Activated naive CD4-positive, alpha-beta T cell treated with anti-CD3 and anti-CD28 coated beads, Interleukin-2, amount 10 ng/mL, durations not matched to agents 7 days and 5 days (primary cell): ENCODE data around the gene PTPRD.

Source experiments
- CTCF ChIA-PET: fragments of 350-600 bp; sonication (Branson Sonifier 250); formaldehyde crosslinking; loops from one replicate; lab custom pipeline; 2021; ENCODE audit warnings: antibody characterized with exemption; lab: Charles Lee
- DNase-seq: peaks from one replicate; pipeline ENCODE4 v3.0.0-alpha.2; 2020
- H3K27ac Mint-ChIP-seq: one replicate; pipeline ENCODE4 v1.8.0; 2021; ENCODE audit warnings: mild to moderate bottlenecking, moderate library complexity, mixed read lengths
- H3K27me3 Mint-ChIP-seq: one replicate; pipeline ENCODE4 v1.8.0; 2021; ENCODE audit warnings: mild to moderate bottlenecking, mixed read lengths
- H3K36me3 Mint-ChIP-seq: one replicate; pipeline ENCODE4 v1.8.0; 2021; ENCODE audit warnings: mixed read lengths
- H3K4me1 Mint-ChIP-seq: one replicate; pipeline ENCODE4 v1.8.0; 2021; ENCODE audit warnings: mixed read lengths
- H3K4me3 Mint-ChIP-seq: one replicate; pipeline ENCODE4 v1.8.0; 2021; ENCODE audit warnings: mild to moderate bottlenecking, moderate library complexity, mixed read lengths
- H3K9me3 Mint-ChIP-seq: one replicate; pipeline ENCODE4 v1.8.0; 2021; ENCODE audit warnings: mixed read lengths

PTPRD gene

GRCh38 chr9:8726692-8727091, 1886.1 kb downstream of the PTPRD start:
- no peaks in the 10 kb centered on the region for H3K4me1 Mint-ChIP-seq
- CTCF ChIA-PET, result no interaction called here
- H3K27ac Mint-ChIP-seq, result no peak overlapping the region
- H3K9me3 Mint-ChIP-seq, result no peaks in the 10 kb centered on the region
- no peak for DNase-seq
- H3K36me3 Mint-ChIP-seq, result no peaks in the 10 kb centered on the region
- no peaks in the 10 kb centered on the region for H3K27me3 Mint-ChIP-seq
- no peak overlapping the region for H3K4me3 Mint-ChIP-seq

- Mint-ChIP-seq H3K36me3 (no peaks in the 10 kb centered on the region), H3K27ac (no peak overlapping the region), H3K4me3 (no peak overlapping the region), H3K4me1 (no peaks in the 10 kb centered on the region), H3K9me3 (no peaks in the 10 kb centered on the region), H3K27me3 (no peaks in the 10 kb centered on the region)
- CTCF ChIA-PET, result no interaction called here
- DNase-seq, result no peak
Measured at GRCh38 chr9:8725635-8726034, 1887.2 kb downstream of the PTPRD start.

- no peaks in the 10 kb centered on the region for H3K4me1 Mint-ChIP-seq
- H3K27me3 Mint-ChIP-seq, result no peaks in the 10 kb centered on the region
- H3K27ac Mint-ChIP-seq, result no peak overlapping the region
- CTCF ChIA-PET, result no interaction called here
- no peak overlapping the region for H3K4me3 Mint-ChIP-seq
- H3K36me3 Mint-ChIP-seq, result no peaks in the 10 kb centered on the region
- no peaks in the 10 kb centered on the region for H3K9me3 Mint-ChIP-seq
- no peak for DNase-seq
Measured at GRCh38 chr9:8724284-8725018, 1888.4 kb downstream of the PTPRD start.

- no peak for DNase-seq
- Mint-ChIP-seq H3K9me3 (no peaks in the 10 kb centered on the region), H3K36me3 (no peaks in the 10 kb centered on the region), H3K27me3 (no peaks in the 10 kb centered on the region), H3K4me1 (no peaks in the 10 kb centered on the region), H3K4me3 (no peak overlapping the region), H3K27ac (no peak overlapping the region)
- CTCF ChIA-PET, result no interaction called here
Measured at GRCh38 chr9:8723195-8723594, 1889.6 kb downstream of the PTPRD start.

GRCh38 chr9:8719833-8720486, 1892.8 kb downstream of the PTPRD start:
- H3K4me1 Mint-ChIP-seq, result no peaks in the 10 kb centered on the region
- no peak overlapping the region for H3K4me3 Mint-ChIP-seq
- no peak for DNase-seq
- no peaks in the 10 kb centered on the region for H3K36me3 Mint-ChIP-seq
- CTCF ChIA-PET, result no interaction called here
- no peaks in the 10 kb centered on the region for H3K27me3 Mint-ChIP-seq
- no peaks in the 10 kb centered on the region for H3K9me3 Mint-ChIP-seq
- H3K27ac Mint-ChIP-seq, result no peak overlapping the region

GRCh38 chr9:8718121-8718725, 1894.6 kb downstream of the PTPRD start:
- no peak for DNase-seq
- CTCF ChIA-PET, result no interaction called here
- Mint-ChIP-seq H3K9me3 (no peaks in the 10 kb centered on the region), H3K4me1 (no peaks in the 10 kb centered on the region), H3K27ac (no peak overlapping the region), H3K36me3 (no peaks in the 10 kb centered on the region), H3K27me3 (no peaks in the 10 kb centered on the region), H3K4me3 (no peak overlapping the region)

- Mint-ChIP-seq H3K36me3 (no peaks in the 10 kb centered on the region), H3K27me3 (no peaks in the 10 kb centered on the region), H3K9me3 (no peaks in the 10 kb centered on the region), H3K4me1 (no peaks in the 10 kb centered on the region), H3K4me3 (no peak overlapping the region), H3K27ac (no peak overlapping the region)
- CTCF ChIA-PET, result no interaction called here
- no peak for DNase-seq
Measured at GRCh38 chr9:8717146-8717545, 1895.7 kb downstream of the PTPRD start.

- Mint-ChIP-seq H3K36me3 (no peaks in the 10 kb centered on the region), H3K9me3 (no peaks in the 10 kb centered on the region), H3K4me3 (no peak overlapping the region), H3K4me1 (no peaks in the 10 kb centered on the region), H3K27me3 (no peaks in the 10 kb centered on the region), H3K27ac (no peak overlapping the region)
- no peak for DNase-seq
- CTCF ChIA-PET, result no interaction called here
Measured at GRCh38 chr9:8715788-8716187, 1897.0 kb downstream of the PTPRD start.

GRCh38 chr9:8713811-8714165, 1899.0 kb downstream of the PTPRD start:
- Mint-ChIP-seq H3K27me3 (no peaks in the 10 kb centered on the region), H3K9me3 (no peaks in the 10 kb centered on the region), H3K27ac (no peak overlapping the region), H3K4me1 (no peaks in the 10 kb centered on the region), H3K36me3 (no peaks in the 10 kb centered on the region), H3K4me3 (no peak overlapping the region)
- DNase-seq, result no peak
- CTCF ChIA-PET, result no interaction called here

GRCh38 chr9:8713149-8713810, 1899.5 kb downstream of the PTPRD start:
- Mint-ChIP-seq H3K4me3 (no peak overlapping the region), H3K4me1 (no peaks in the 10 kb centered on the region), H3K9me3 (no peaks in the 10 kb centered on the region), H3K36me3 (no peaks in the 10 kb centered on the region), H3K27me3 (no peaks in the 10 kb centered on the region), H3K27ac (no peak overlapping the region)
- no peak for DNase-seq
- CTCF ChIA-PET, result no interaction called here

- no peak for DNase-seq
- Mint-ChIP-seq H3K9me3 (no peaks in the 10 kb centered on the region), H3K4me3 (no peak overlapping the region), H3K27me3 (no peaks in the 10 kb centered on the region), H3K4me1 (no peaks in the 10 kb centered on the region), H3K27ac (no peak overlapping the region), H3K36me3 (no peaks in the 10 kb centered on the region)
- CTCF ChIA-PET, result no interaction called here
Measured at GRCh38 chr9:8709731-8710130, 1903.1 kb downstream of the PTPRD start.

- Mint-ChIP-seq H3K4me3 (no peak overlapping the region), H3K27ac (no peak overlapping the region), H3K4me1 (no peaks in the 10 kb centered on the region)
Measured at GRCh38 chr9:8708728-8709127, 1904.1 kb downstream of the PTPRD start.

GRCh38 chr9:8706998-8707397, 1905.8 kb downstream of the PTPRD start:
- H3K9me3 Mint-ChIP-seq, result no peaks in the 10 kb centered on the region
- no peaks in the 10 kb centered on the region for H3K27me3 Mint-ChIP-seq
- no peak overlapping the region for H3K4me3 Mint-ChIP-seq
- CTCF ChIA-PET, result no interaction called here
- no peak for DNase-seq
- H3K27ac Mint-ChIP-seq, result no peak overlapping the region
- no peaks in the 10 kb centered on the region for H3K4me1 Mint-ChIP-seq
- no peaks in the 10 kb centered on the region for H3K36me3 Mint-ChIP-seq

More at GRCh38 chr9:8708728-8709127, 1904.1 kb downstream of the PTPRD start:
- Mint-ChIP-seq H3K36me3 (no peaks in the 10 kb centered on the region), H3K27me3 (no peaks in the 10 kb centered on the region), H3K9me3 (no peaks in the 10 kb centered on the region)
- CTCF ChIA-PET, result no interaction called here
- no peak for DNase-seq

GRCh38 chr9:8706531-8706930, 1906.3 kb downstream of the PTPRD start:
- DNase-seq, result no peak
- Mint-ChIP-seq H3K4me1 (no peaks in the 10 kb centered on the region), H3K9me3 (no peaks in the 10 kb centered on the region), H3K27ac (no peak overlapping the region), H3K27me3 (no peaks in the 10 kb centered on the region), H3K36me3 (no peaks in the 10 kb centered on the region), H3K4me3 (no peak overlapping the region)
- CTCF ChIA-PET, result no interaction called here

GRCh38 chr9:8705861-8706260, 1906.9 kb downstream of the PTPRD start:
- Mint-ChIP-seq H3K27me3 (no peaks in the 10 kb centered on the region), H3K36me3 (no peaks in the 10 kb centered on the region), H3K9me3 (no peaks in the 10 kb centered on the region), H3K4me3 (no peak overlapping the region), H3K4me1 (no peaks in the 10 kb centered on the region), H3K27ac (no peak overlapping the region)
- CTCF ChIA-PET, result no interaction called here
- DNase-seq, result no peak
